HuH-7 (cell line): Measurements from ENCODE around the gene NTHL1.
"Not testable (repeated sequence)": the region's sequence is repeated elsewhere in the genome, so short reads cannot be mapped to it uniquely, and the experiment has no call there.

ENCODE experiments used
- DNase-seq: peaks from one replicate; pipeline ENCODE4 v3.0.0; 2011; ENCODE audit warnings: low spot score

The NTHL1 gene

DNA sequence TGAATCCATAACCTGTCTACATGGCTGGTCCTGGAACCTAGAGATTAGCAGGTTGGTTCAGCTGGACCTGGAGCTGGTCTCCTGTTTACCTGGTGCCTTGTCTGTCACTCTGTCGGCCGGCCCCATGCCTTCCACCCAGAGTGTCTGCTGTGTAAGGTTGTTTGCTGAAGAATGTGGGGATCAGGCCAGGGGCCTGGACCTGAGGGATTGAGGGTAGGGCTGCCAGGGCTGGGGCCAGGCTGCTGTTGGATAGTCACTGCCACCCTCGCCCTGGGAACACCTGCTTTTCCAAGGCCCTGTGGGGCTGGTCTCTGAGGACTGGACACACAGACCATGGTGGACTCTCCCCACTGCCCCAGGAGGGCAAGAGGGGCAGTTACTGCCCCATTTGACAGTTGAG, 19.5 kb downstream of the NTHL1 start:
- DNase-seq = no peak

DNA sequence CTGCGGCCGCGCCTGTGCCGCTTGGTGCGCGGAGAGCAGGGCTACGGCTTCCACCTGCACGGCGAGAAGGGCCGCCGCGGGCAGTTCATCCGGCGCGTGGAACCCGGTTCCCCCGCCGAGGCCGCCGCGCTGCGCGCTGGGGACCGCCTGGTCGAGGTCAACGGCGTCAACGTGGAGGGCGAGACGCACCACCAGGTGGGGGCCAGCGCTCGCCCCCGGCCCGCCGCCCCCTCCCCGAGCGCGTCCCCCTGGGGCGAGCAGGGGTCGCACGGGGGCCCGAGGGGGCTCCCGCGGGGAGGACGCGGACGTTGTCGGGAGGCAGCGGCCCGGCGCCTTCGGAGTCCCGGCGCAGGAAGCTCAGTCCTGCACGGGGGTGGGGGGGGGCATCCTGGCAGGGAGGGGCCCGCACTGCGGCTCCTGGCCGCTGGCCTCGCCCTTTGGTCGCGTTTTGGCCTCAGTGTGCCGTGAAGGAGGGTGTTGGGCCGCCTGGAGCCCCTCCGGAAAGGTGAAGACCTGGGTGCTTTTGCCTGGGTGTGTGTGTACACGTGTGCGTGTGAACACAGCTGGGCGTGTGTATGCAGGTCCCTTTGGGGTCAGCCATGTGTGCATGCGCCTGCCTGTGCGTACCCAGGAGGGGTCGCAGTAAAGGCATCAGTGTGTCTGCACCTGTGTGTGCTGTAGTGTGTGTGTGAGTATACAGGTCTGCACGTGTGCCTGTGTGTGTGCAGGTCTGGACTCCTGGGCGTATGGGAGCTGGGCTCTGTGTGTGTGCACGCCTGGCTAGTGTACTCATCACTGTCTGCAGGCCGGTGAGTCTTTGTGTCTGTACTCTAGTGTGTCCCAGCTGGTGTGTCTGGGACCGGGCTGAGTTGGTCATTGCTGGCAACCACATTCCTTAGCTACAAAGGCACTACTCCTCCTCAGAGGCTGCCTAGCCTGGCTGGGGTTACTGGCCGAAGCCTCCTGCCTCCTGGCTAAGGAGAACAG, 20.3 kb downstream of the NTHL1 start:
- no peak for DNase-seq

DNA sequence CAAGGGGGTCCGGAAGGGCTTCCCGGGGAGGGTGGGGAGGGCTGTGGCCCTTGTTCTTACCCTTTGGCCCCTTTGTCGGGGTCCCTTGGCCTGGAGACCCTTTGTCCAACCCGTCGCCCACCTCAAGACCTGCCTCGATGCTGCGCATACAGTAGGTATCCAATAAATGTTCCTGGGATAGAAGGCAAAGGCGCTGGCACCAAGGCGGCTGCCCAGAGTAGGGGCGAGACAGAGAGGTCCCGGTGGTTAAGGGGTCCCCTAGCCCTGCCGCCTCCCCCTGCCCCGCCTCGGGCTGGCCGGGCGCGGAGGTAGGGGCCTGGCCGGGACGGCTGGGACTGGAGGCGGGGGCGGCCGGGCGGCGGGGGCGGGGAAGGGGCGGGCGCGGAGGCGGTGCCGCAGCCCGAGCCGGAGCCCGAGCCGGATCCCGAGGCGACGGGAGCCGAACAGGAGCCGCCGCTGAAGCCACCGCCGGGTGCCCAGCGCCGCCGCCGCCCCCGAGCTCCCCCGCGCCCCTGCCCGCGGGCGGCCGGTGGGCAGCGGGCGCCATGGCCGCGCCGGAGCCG, 21.1 kb downstream of the NTHL1 start, which contains the start of gene NHERF2:
TSS of gene NHERF2 (plus strand) at position 442 of the 563 bp plus-strand sequence. CDS start at position 546, 104 bp downstream.
- peak; percentile 79 for DNase-seq

DNA sequence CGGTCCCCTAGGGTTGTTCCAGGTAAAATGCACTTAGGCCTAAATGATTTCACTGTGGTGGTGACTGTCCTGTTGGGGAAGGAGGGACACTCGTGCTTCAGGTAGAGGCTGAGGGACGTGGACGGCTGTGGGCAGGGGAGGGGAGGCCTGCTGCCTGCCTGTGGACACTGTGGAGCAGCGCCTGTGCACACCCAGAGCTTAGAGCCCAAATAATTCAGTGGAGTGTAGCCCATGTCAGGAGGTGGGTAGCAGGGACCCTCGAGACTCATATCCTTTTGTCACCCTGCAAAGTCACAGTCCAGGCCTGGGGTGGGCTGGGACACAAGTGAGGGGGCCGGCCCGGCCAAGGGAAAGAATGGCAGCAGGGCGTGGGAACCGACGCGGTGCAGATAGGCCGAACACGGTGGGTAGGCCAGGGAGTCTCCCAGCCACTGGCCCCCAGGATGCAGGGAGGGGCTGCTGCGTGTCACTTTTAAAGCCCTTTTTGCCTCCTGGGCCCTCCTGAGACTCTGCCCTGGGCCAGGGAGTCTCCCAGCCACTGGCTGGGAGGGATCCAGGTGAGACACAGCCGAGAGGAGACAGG, 21.7 kb downstream of the NTHL1 start:
- DNase-seq = no peak

DNA sequence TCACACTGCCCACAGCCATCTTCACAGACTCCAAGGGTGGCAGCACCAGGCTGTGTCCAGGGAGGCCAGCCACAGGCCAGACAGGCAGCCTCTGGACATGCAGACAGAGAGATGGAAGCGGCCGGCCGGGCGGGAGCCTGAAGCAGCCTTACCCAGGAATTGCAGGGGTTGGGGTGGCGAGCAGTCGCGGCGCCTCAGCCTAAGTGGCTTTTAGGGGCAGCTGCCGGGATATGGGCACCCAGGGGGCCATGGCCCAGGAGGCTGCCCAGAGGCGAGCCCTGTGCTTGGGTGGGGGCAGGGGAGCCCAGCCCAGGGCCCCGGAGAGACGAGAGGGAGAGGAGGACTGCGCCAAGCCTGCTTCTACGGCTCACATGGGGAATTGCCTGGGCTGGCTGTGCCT, 22.4 kb downstream of the NTHL1 start:
- no peak for DNase-seq

DNA sequence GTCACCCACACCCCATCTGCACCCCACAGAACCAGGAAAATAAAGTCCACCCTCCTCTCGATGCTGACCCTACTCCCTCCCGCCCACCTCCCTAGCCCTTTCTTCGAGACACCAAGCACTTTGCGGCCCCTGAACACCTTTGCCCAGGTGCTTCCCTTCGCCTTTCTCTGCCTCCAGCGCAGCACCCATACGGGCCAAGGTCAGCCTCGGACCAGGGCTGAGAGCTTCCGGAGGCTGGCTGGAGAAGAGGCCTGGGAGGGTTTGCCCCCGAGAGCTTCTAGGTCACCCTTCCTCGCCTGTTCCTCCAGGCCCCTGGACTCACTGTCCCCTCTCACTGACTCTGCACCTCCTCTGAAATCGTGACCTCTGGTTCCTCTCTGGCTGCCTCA, 23.6 kb downstream of the NTHL1 start:
- DNase-seq = no peak

DNA sequence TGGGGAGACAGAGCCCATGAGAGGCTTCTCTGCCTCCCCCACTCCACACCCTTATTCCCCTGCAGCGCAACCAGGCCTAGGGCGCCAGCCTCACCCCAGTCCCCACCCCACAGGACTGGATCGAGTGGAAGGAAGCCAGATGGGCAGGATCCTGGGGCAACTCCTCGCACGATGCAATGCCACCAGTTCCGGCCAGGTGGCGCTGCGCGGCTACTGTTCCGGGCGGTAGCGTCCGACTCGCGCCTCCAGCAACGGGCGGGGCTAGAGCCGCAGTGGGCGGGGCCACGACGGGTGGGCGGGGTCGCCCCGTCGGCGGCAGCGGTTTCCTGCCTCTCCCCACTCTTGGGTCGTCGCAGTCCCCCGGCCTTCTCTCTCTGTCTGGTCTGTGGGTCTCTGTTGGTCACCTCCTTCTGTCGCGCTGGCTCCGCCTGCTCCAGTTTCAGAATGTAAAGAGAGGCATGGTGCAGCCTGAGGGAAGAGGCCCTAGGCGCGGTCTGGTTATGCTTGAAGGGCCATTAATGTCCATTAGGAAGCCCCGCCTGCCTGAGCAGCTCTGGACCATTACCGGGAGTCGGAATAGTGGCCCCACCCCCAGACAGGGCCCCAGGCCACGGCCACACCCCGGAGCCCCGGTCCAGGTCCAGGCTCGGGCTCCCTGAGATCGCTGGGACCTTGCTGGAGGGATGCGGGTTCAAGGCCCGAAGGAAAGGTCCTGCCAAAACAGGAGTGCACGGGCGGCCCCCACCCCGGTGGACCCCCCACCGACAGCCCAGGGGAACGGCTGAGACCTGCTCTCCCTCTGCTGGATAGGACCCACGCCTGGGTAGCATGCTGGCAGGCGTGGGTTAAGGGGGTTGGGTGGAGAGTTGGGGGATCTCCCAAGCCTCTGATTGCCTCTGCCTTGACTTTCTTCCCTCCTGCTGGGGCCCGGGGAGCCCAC, 24.3 kb downstream of the NTHL1 start:
- DNase-seq = peak; percentile 93

DNA sequence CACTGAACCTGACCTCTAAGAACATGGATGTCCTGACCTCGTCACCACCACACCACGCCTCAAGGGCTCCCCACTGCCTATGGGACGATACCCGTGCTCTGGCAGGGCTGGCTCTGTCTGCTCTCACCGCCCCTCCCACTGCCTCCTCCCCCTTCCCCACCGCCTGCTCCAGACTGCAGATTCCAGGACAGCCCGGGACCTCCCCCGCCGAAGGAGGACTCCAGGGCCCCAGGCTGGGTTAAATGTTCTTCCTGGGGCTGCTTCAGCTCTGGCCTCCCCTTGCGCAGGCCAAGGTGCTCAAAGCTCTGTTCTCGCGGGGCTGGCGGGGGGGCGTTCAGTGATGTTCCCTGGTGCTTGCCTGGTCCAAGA, 24.9 kb downstream of the NTHL1 start:
- DNase-seq = peak; percentile 88

DNA sequence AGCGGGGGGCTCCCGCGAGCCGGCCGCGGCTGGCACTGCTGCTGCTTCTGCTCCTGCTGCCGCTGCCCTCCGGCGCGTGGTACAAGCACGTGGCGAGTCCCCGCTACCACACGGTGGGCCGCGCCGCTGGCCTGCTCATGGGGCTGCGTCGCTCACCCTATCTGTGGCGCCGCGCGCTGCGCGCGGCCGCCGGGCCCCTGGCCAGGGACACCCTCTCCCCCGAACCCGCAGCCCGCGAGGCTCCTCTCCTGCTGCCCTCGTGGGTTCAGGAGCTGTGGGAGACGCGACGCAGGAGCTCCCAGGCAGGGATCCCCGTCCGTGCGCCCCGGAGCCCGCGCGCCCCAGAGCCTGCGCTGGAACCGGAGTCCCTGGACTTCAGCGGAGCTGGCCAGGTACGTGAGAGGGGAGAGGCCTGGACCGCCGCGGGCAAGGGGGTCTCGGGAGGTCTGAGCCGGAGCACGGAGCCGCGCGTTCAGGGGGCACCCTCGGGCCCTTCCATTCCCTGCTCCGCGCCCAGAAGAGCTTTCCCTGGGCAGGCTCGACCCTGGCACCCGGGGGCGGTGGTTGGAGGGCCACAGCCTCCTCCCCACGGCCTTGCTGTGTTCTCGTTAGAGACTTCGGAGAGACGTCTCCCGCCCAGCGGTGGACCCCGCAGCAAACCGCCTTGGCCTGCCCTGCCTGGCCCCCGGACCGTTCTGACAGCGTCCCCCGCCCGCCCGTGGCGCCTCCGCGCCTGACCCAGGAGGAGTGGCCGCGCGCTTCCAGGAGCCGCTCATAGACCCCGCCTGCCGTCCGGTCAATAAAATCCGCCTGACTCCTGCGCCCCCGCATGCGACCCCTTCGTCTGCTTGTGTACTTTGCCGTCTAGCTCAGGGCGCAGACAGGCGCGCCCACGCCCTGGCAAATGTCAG, 27.5 kb downstream of the NTHL1 start:
- no peak for DNase-seq

DNA sequence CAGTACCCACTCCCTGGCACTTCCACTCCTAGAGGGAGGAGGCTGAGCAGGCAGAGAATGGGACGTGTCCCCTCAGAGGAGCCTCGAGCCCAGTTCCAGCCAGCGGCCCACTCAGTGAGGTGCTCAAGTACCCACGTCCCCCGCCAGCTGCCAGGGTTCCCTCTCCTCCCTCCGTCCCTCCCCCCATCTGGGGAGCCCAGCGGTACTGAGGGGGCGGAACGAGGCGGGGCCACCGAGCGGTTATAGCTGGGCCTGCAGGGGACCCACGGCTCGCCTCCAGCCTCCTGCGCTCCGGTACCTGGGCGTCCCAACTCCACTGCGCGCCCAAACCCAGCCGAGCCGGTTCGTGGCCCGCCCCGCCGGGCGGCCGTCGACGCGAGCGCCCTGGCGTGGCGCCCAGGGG, 28.1 kb downstream of the NTHL1 start, which contains the start of gene NPW:
TSS of gene NPW (plus strand) at position 268 of the 403 bp plus-strand sequence.
- peak; percentile 69 for DNase-seq

DNA sequence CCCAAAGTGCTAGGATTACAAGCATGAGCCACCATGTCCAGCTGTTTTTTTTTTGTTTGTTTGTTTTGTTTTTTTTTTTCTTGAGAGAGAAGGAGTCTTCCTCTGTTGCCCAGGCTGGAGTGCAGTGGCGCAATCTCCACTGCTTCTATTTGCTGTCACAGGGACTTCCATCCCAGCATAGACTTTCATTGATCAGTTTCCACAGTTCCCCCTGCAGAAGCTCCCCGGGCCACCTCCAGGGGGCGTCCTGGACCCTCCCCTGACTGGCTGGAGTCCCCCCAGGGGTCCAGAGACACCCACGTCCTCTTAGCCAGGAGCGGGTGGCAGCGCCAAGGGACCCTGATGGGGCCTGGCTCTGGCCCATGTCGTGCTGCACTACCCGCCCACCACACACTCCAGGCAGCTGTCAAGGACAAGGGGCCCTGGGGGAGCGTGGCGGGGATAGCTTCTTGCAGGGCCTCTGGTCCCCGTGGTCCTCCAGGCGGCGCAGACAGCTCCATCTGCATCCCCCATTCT, 31.2 kb downstream of the NTHL1 start:
- DNase-seq = no peak

DNA sequence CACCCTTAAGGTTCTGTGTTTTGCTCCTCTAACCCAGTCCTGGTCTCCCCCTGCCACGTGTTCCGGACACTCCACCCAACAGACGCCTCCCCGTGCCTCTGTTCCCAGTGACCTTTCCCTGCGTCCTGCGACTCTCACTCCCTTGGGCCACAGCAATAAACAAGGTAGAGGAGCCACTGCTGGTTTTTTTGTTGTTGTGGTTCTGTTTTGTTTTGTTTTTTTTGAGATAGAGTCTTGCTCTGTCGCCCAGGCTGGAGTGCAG, 31.8 kb downstream of the NTHL1 start:
- no peak for DNase-seq

DNA sequence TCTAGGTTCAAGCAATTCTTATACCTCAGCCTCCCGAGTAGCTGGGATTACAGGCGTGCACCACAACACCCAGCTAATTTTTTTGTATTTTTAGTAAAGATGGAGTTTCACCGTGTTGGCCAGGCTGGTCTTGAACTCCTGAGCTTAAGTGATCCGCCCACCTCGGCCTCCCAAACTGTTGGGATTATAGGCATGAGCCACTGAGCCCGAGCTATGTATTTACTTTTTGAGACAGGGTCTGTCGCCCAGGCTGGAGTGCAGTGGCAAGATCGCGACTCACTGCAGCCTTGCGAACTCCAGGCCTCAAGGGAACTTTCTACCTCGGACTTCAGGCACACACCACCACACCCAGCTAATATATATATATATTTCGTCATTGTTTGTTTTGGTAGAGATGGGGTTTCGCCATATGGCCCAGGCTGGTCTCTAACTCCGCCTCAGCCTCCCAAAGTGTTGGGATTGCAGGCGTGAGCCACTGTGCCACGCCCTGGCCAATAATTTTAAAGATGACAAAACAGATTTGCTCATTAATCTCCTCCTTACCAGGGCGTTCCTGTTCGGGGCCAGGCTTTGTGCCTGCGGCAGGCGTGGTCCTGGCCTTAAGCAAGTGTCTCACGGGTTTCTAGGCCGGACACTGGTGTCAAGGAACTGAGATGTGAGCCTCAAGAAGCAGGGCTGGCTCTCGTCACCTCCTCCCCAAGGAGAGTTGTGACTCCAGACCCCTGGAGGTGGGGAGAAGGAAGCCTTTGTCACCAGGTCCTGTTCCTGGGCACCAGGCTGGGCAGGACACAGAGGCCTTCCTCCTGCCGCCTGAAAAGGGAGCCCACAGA, 32.3 kb downstream of the NTHL1 start:
- no peak for DNase-seq

DNA sequence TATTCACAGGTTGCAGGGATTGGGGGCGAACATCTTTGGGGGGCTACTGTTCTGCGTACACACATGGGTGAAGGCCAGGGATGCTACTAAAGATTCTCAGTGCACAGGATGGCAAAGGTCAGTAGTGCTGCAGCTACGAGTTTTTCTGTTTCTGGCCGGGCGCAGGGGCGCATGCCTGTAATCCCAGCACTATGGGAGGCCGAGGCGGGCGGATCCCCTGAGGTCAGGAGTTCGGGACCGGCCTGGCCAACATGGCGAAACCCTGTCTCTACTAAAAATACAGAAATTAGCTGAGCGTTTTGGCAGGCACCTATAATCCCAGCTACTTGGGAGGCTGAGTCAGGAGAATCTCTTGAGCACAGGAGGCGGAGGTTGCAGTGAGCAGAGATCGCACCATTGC, 34.1 kb downstream of the NTHL1 start:
- DNase-seq = no peak

DNA sequence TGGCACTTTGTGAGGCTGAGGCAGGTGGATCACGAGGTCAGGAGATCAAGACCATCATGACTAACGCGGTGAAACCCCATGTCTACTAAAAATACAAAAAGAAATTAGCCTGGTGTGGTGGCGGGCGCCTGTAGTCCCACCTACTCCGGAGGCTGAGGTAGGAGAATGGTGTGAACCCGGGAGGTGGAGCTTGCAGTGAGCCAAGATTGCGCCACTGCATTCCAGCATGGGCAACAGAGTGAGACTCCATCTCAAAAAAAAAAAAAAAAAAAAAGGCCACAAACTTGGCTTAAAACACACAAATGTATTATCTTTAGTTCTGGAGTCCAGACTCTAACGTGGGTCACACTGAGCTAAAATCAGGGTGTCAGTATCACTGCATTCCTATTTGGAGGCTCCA, 35.9 kb downstream of the NTHL1 start:
- DNase-seq = not testable (repeated sequence)

DNA sequence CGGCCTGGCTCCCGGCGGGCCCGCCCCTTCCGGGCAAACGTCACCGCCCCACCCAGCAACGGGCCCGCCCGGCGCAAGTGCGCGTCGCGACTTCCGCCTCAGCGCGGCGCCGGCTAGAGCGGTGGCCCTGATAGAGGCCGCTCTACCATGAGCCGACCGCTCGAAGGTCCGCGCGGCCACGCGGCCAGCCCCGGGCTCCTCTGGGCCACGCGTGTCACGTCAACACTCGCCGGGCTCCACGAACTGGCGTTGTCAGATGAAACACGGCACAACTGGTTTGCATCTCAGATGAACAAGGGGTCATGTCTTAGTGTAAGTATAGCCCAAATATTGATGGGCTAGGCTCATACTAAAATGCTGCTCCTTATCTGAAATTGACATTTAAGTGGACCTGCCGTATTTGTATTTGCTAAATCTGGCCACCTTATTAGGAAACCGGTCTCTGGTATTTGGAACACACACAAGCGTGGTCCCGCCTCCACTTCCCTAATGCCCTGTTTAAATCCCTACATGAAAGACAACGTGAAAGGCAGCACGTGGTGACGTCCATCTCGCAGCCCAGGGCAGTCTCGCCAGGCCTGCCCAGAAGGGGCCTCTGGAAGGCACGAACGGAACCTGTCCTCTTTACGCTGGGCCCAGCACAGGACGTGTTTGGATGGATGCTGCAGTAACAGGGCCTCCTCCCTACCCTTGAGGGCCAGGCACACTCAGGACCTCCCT, 37.7 kb downstream of the NTHL1 start, which contains the start of gene ZNF598:
TSS of gene ZNF598 (minus strand) at position 31 of the 720 bp plus-strand sequence.
- DNase-seq = peak; percentile 86

DNA sequence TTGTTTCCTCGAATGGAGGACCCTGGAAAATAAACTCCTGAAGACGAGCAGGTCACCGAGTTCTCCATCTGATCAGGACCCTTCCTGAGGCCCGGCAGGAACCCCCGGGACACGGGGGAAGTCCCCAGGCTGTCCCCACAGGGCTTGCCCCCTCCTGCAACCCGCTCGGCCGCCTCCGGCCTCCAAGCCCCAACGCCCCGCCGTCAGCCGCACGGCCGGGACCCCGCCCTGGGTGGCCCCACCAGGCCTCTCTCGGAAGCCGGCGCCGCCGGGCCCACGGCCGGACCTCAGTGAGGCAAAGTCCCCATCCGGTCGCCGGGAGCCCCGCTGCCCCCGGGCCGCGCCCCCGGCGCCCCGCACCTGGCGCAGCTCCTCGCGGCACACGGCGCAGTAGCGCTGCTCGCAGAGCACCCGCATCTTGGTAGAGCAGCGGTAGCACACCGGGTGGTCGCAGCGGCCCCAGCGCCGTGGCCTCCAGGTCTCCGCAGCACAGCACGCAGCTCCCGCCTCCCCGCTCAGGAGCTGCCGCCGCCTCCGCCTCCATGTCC, 38.4 kb downstream of the NTHL1 start:
- DNase-seq = no peak

DNA sequence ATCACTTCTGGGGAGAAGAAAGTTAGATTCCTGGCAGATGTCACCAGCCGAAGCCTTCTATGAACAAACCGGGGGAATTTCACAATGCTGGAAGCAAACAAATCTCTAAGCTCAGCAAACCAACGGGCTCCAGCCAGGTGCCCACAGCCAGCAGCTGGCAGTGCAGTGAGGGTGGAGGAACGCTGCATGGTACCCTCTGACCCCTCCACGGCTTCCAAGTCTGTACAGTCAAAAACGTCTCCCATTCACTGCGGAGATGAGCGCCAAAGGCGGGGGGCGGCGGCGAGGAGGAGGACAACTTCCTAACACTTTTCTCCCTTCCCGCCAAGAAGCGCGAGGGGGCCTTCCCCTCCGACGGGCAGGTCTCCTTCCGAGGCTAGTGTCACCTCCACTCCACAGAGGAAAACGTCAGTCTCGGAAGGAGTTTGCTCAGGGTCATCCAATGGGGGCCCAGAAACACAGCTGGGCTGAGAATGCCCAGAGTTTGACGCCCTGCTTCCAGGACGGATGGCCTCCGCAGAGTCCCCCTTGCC, 38.9 kb downstream of the NTHL1 start:
- no peak for DNase-seq
